NOMO-1 treated with dmso at 0.1 percent for 144 hours (cell line): ENCODE results near the gene ZCCHC7.
"Not testable (repeated sequence)": the region's sequence is repeated elsewhere in the genome, so short reads cannot be mapped to it uniquely, and the experiment has no call there.

Source experiments
- DNase-seq: peaks from one replicate; lab custom pipeline; 2025; ENCODE audit not compliant: unreplicated experiment; lab: John Stamatoyannopoulos, UW

ZCCHC7 gene

GRCh38 chr9:37203456-37203855, 83.1 kb downstream of the ZCCHC7 start:
- not testable (repeated sequence) for DNase-seq

- no peak for DNase-seq
Measured at GRCh38 chr9:37206121-37206620, 85.8 kb downstream of the ZCCHC7 start.

DNA sequence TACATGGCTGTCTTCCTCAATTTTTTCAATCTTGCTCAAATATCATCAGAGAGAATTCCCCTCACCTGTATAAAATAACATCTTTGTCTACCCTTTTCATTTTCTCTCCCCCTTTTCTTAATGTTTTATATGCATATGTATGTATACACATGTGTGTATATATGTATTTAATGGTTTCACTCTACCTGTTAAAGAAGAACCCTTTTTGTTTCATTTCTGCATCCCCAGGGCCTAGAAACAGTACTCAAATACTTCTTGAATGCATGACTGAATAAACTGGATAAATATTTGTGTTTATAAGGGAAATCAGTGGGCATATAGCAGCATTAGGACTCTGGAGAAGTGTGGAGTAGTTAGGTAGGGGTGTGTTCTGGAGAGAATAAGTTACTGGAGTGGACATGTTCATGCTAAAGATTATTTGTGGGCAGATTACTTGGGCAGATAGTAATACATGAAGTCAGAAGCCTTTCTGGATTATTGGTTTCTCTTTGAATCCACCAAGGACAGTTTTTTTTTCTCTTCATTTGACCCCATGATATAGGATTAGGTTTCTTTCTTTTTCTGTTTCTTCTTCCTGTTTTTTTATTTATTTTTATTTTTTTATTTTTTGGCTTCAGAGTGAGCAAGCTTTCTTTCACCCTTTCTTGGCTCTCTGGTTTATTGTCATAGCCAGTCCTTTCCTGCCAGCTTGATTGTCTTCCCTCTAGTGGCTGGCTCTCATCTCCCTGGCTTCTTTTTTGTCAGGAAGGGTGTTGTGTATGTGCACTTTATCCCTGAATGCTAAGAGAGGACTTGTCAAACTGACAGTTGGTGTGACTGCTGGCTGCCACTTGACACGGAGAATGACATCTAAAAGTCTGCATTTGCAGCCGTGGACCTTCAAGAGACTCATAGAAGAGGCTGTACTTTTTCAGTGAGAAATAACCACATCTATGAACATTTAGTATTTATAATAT, 89.3 kb downstream of the ZCCHC7 start:
- DNase-seq: no peak

DNA sequence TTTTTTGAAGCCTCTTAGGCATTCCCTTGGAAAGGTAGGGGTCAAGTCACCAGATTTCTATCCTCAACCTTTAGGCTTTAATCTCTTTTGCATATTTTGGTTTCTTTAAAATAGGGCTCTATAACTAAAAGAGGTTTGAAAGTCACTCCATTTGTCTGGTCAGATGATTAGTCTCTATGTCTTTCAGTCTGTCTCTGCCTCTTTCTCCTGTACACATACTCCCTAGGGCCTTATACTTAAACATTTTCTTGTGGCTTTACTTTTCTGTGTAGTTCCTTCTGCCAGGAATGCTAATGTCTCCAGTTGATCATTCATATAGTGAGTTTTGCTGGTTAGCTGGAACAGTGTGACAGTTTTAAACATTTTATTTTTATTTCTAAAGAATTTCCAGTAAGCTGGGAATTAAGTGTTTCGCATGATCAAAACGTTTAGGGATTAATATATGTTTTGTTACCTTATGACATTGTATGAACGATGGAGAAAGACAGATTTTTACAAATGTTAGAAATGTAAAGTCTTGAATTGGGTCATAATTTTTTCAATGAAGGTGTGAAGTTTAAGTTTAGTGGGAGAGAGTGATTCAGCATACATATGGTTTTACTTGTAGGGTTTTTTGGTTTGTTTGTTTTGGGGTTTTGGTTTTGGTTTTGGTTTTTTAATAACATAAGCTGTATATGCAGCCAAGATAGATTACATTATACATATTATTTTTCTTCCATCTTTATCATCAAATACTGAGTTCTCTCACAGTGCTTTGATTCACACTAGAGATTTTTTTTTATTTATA, 90.6 kb downstream of the ZCCHC7 start:
- DNase-seq: no peak

DNA sequence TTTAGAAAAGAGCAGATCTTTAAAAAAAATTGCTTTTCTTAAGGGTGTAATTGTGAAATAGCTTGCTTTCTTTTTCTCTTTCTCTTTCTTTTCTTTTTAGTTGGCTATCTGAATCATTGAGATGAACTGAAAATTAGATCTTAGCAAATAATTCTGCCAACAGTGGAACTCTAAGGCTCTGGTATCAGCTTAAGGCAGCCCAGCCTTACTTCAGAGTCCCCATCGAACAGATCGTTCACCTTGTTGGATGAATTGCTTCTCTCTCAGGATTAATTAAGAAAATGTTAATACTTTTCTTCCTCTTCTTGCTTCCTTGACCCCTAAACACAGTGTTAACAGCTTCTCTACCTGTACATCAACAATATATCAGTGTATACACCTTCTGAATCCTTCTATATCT, 92.1 kb downstream of the ZCCHC7 start:
- DNase-seq: no peak

- no peak for DNase-seq
Measured at GRCh38 chr9:37215381-37215780, 95.0 kb downstream of the ZCCHC7 start.

- DNase-seq: no peak
Measured at GRCh38 chr9:37215830-37216229, 95.5 kb downstream of the ZCCHC7 start.

- no peak for DNase-seq
Measured at GRCh38 chr9:37217161-37217560, 96.8 kb downstream of the ZCCHC7 start.

DNA sequence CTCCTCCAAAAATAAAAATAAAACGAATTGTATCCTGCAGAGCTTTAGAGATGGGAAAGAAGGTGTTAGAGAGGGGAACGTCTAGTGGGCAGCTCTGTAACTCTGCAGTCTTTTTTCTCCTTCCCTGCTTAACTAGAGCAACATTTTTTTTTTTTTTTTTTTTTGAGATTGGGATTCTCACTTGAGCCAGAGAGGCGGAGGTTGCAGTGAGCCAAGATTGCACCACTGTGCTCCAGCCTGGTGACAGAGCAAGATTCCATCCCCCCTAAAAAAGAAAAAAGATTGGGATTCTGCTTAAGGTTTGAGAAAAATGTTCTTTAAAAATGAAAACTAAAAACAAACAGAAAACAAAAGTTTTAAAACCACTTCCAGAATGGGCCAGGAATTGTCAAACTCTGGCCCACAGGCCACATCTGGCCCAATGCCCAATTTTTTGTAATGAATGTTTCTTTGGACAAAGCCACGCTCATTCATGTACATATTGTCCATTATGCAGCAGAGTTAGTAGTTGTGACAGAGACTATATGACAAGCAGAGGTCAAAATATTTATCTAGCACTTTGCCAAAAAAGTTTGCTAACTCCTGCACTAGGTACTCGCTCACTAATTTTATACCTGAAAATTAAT, 98.5 kb downstream of the ZCCHC7 start:
- no peak for DNase-seq

DNA sequence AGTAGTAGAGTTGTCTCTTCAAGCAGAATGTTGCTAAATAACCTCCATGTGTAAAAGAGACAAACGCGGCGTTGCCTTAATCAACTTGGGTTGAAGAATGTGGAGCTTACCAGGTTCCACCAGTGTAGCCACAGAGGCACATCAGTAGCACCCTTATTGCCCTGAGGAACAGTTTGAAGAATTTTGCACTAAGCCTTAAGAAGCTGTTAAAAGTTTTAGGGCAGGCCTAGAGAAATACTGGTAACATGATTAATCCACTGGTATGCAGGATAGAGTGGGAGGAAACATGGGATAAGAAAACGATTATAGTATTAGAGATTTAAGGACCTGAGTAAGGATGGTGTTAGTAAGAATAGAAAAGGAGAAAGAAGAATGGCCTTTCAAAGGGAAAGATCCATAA, 100.6 kb downstream of the ZCCHC7 start:
- no peak for DNase-seq

- DNase-seq: no peak
Measured at GRCh38 chr9:37221489-37222106, 101.2 kb downstream of the ZCCHC7 start.

DNA sequence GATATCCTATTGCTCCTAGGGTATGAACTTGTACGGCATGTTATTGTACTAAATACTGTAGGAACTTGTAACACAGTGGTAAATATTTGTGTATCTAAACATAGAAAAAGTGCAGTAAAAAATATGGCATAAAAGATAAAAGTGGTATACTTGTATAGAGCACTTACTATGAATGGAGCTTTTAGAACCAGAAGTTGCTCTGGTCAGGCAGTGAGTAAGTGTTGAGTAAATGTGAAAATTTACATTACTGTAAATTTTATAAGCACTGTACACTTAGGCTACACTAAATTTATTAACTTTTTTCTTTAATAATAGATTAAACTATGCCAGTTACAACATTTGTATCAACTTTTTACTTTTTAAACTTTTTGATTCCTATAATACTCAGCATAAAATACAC, 109.1 kb downstream of the ZCCHC7 start:
- no peak for DNase-seq

GRCh38 chr9:37229882-37230482, 109.6 kb downstream of the ZCCHC7 start:
- no peak for DNase-seq

- no peak for DNase-seq
Measured at GRCh38 chr9:37236822-37237221, 116.4 kb downstream of the ZCCHC7 start.

DNA sequence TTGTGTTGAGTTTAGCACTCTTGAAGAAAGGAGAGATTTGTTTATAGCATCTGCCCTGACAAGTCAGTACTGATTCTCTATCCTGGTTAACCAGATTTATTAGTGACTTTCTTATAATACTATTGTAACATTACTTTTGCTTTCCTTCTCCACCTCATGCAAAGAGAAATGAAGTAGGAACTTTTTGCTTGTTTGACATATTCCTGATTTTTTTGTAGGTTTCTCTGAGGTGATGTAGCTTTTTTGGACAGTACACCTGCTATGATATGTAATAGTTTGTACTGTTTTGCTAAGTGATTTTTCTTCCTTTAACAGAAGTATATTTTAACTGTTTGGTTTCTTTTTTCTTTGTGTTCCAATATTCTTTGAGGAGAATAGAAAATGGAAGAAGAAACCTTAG, 117.7 kb downstream of the ZCCHC7 start:
- DNase-seq: no peak

DNA sequence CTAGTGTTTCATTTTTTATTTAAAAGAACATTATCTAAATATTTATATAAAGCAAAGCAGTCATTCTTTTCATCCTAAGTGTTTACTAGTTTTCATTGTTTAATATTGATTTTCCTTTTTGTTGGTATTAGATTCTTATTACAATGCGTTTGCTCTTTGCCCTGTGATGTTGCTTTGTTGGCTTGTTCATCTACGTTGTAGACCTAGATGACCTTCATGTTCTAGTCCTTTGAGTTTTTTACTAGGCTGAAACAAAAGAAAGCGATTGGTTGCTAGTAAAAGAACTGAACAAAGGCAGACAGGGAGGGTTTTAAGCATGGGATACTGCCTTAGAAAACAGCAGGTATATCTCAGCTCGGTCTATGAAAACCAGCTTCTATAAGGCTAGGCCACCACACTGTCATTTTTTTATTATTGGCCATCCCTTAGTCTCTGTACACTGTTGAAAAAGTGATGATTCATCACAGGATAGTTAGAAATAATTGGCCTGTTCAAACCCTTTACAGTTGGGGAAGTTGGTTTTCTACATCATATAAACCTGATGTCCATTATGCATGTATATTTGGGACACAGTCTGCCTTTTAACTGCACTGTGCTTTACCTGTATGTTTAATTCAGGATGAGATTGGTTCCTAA, 119.0 kb downstream of the ZCCHC7 start:
- DNase-seq: no peak

DNA sequence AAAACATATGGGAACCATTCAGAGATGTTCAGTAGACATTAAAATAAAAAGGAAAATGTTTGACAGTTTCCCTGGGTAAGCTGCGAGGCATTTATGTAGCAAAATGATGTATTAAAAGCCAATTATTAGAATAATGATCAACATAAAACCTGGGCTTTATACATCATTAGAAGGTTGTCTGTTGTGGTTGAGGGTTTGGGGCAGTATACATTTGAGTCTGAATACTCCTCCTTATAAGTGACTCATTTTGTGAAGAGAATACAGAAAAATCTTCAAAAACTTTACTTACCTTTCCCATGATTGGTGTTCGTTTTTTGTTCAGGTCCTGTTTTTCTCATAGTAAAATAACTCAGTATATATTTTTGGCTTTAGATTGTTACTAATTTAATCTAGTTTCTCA, 119.5 kb downstream of the ZCCHC7 start:
- DNase-seq: no peak

DNA sequence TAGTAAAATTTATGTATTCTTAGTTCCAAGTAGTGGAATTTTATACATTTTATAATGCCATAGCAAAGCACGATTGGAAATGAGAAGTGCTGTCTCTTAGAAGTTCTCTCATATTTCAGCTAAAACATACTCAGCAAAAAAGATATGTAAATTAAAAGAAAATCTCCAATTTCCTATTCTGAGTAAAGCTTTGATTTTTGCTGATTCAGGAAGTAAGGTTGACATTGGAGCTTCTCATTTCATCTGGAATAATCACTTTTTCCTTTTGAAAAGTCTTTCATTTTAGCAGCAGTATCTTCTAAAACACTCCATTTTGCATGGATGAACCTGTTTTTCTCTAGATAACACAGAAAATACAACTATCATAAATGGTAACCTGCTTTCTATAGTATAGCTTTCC, 121.0 kb downstream of the ZCCHC7 start:
- DNase-seq: no peak

GRCh38 chr9:37242089-37242488, 121.7 kb downstream of the ZCCHC7 start:
- DNase-seq: no peak
